Tibial nerve (tissue), 4 donors: ENCODE measurements around the gene PDE1C. TPM values are rescaled to one million over a fixed set of nuclear protein-coding genes. Genes with fewer than 3 reads are reported as not detected.
A peak's percentile ranks its signal among the peaks of the same experiment; 100 is the strongest.

Experiments used
- DNase-seq, 2 donors: peaks; one replicate each; pipeline ENCODE4 v3.0.0-alpha.2; 2019; ENCODE audit warnings: low spot score in 2 of 2
- H3K27ac ChIP-seq, 4 donors: fragments of 200-600 bp; sonication (generic) in 3 of 4; one replicate each; pipeline ENCODE4 v1.5.1; 2017 to 2019; ENCODE audit warnings: mild to moderate bottlenecking in 1 of 4
- H3K27me3 ChIP-seq, 2 donors: fragments of 200-600 bp; sonication (generic) in 1 of 2; one replicate each; pipeline versions ENCODE4 v1.5.1 to v1.6.0; 2017 to 2019
- H3K36me3 ChIP-seq, 3 donors: fragments of 200-600 bp; sonication (generic); one replicate each; pipeline ENCODE4 v1.5.1; 2018 to 2019
- H3K4me1 ChIP-seq, 4 donors: fragments of 200-600 bp; sonication (generic) in 3 of 4; one replicate each; pipeline ENCODE4 v1.5.1; 2017 to 2019
- H3K4me3 ChIP-seq, 4 donors: fragments of 200-600 bp; sonication (generic) in 3 of 4; one replicate each; pipeline ENCODE4 v1.5.1; 2017 to 2019; ENCODE audit warnings: mild to moderate bottlenecking in 1 of 4, moderate library complexity in 1 of 4
- H3K9me3 ChIP-seq, 4 donors: fragments of 200-600 bp; sonication (generic) in 3 of 4; one replicate each; pipeline ENCODE4 v1.5.1; 2017 to 2019
- EP300 ChIP-seq, 2 donors: sonication (generic); formaldehyde crosslinking; IDR thresholded peaks; one replicate each; pipeline ENCODE4 v1.6.1; 2017; ENCODE audit warnings: antibody characterized with exemption in 2 of 2, mild to moderate bottlenecking in 1 of 2
- POLR2A ChIP-seq, 2 donors: fragments of 450-650 bp; IDR thresholded peaks; one replicate each; pipeline ENCODE4 v1.6.1; 2017; ENCODE audit warnings: antibody characterized with exemption in 2 of 2, mild to moderate bottlenecking in 2 of 2, moderate library complexity in 2 of 2
- WGBS, 2 donors: methylation state at CpG; one replicate each; pipeline ENCODE4 v1.1.5; 2018; 5-methylcytosine and 5-hydroxymethylcytosine counted together
- total RNA-seq, 4 donors: library from RNA; depleted of rRNA; stranded (reverse); fragments of >200 nt; gene quantifications; one replicate each; pipeline ENCODE4 v1.1.0, GENCODE V29; 2016
- TF ChIP-seq, protein P1 (sequence below), 5 experiments: fragments of 200-600 bp in 3 of 5; fragments of 450-650 bp in 2 of 5; sonication (generic) in 3 of 5; IDR thresholded peaks; one replicate each; pipeline ENCODE4 v1.5.1; 2016 to 2019; ENCODE audit warnings: antibody characterized with exemption in 5 of 5, mild to moderate bottlenecking in 3 of 5, moderate library complexity in 2 of 5

Gene PDE1C
- total RNA-seq, 4 donors from 2014 or later: 10.6 to 31.8 (median 20.7) TPM

- no peaks in the 10 kb centered on the region for H3K4me1 ChIP-seq
- no peak for DNase-seq
- TF ChIP-seq POLR2A (IDR thresholded peaks at IDR 0.05) (no peak), EP300 (IDR thresholded peaks at IDR 0.05) (no peak)
- TF ChIP-seq, protein P1, sequence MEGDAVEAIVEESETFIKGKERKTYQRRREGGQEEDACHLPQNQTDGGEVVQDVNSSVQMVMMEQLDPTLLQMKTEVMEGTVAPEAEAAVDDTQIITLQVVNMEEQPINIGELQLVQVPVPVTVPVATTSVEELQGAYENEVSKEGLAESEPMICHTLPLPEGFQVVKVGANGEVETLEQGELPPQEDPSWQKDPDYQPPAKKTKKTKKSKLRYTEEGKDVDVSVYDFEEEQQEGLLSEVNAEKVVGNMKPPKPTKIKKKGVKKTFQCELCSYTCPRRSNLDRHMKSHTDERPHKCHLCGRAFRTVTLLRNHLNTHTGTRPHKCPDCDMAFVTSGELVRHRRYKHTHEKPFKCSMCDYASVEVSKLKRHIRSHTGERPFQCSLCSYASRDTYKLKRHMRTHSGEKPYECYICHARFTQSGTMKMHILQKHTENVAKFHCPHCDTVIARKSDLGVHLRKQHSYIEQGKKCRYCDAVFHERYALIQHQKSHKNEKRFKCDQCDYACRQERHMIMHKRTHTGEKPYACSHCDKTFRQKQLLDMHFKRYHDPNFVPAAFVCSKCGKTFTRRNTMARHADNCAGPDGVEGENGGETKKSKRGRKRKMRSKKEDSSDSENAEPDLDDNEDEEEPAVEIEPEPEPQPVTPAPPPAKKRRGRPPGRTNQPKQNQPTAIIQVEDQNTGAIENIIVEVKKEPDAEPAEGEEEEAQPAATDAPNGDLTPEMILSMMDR (IDR thresholded peaks at IDR 0.05): no peak
- no peak overlapping the region for H3K4me3 ChIP-seq
- WGBS, 2 donors: 85 to 89% methylated on average over 1 of the region's 1 CpG
- H3K27ac ChIP-seq: no peak overlapping the region
- peaks cover 0 to 17% (median 0%) of the 10 kb centered on the region in 4 donors for H3K9me3 ChIP-seq
- no peaks in the 10 kb centered on the region for H3K27me3 ChIP-seq
- H3K36me3 ChIP-seq: no peaks in the 10 kb centered on the region
Observed at GRCh38 chr7:31948029-31948428, 122.2 kb downstream of the PDE1C start.

DNA sequence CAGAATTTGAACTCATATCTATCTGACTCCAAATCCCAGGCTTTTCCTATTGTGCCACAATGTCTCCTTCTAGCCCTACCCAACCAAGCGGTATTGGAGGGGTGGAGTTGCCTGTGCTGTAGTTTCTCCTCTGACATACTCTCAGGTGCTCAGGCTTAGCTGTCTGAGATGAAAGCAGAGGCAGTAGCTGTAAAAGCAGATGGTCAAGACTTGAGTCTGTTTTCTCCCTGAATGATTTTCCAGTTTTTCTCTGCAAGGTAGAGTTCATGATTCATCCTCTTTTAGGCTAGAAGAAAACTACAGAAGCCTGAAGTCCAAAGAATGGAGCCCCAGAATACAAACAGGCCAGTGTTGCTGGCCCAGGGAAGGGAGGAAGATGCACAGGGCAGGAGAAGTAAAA, 130.0 kb downstream of the PDE1C start:
- no peak overlapping the region for H3K27ac ChIP-seq
- peaks cover 0 to 12% (median 0%) of the 10 kb centered on the region in 4 donors for H3K4me1 ChIP-seq
- H3K36me3 ChIP-seq: no peaks in the 10 kb centered on the region
- DNase-seq: no peak
- H3K4me3 ChIP-seq: no peak overlapping the region
- 95 to 100% methylated on average over 1 of the region's 1 CpG for WGBS, 2 donors
- no peaks in the 10 kb centered on the region for H3K27me3 ChIP-seq
- TF ChIP-seq POLR2A (IDR thresholded peaks at IDR 0.05): no peak
- TF ChIP-seq, protein P1 (IDR thresholded peaks at IDR 0.05): no peak
- TF ChIP-seq EP300 (IDR thresholded peaks at IDR 0.05): no peak
- no peaks in the 10 kb centered on the region for H3K9me3 ChIP-seq

- TF ChIP-seq POLR2A (IDR thresholded peaks at IDR 0.05) (no peak), EP300 (IDR thresholded peaks at IDR 0.05) (no peak)
- TF ChIP-seq, protein P1 (IDR thresholded peaks at IDR 0.05): no peak
- WGBS, 2 donors: 80 to 81% methylated on average over 3 of the region's 3 CpGs
Observed at GRCh38 chr7:31939076-31939475, 131.1 kb downstream of the PDE1C start.

GRCh38 chr7:31938650-31939049, 131.6 kb downstream of the PDE1C start:
- H3K27me3 ChIP-seq: no peaks in the 10 kb centered on the region
- no peaks in the 10 kb centered on the region for H3K36me3 ChIP-seq
- no peaks in the 10 kb centered on the region for H3K9me3 ChIP-seq
- peak overlapping the region in 1 of 4 donors; percentile 3 for H3K27ac ChIP-seq
- TF ChIP-seq POLR2A (IDR thresholded peaks at IDR 0.05): no peak
- TF ChIP-seq, protein P1 (IDR thresholded peaks at IDR 0.05): no peak
- no peak for TF ChIP-seq EP300 (IDR thresholded peaks at IDR 0.05)
- DNase-seq: no peak
- H3K4me1 ChIP-seq: peaks cover 0 to 18% (median 0%) of the 10 kb centered on the region in 4 donors
- no peak overlapping the region for H3K4me3 ChIP-seq

More at GRCh38 chr7:31939076-31939475, 131.1 kb downstream of the PDE1C start:
- Histone ChIP-seq H3K27me3 (no peaks in the 10 kb centered on the region), H3K36me3 (no peaks in the 10 kb centered on the region), H3K4me1 (peaks cover 0 to 18% (median 0%) of the 10 kb centered on the region in 4 donors), H3K4me3 (no peak overlapping the region), H3K27ac (peak overlapping the region in 1 of 4 donors; percentile 3), H3K9me3 (no peaks in the 10 kb centered on the region)
- no peak for DNase-seq

DNA sequence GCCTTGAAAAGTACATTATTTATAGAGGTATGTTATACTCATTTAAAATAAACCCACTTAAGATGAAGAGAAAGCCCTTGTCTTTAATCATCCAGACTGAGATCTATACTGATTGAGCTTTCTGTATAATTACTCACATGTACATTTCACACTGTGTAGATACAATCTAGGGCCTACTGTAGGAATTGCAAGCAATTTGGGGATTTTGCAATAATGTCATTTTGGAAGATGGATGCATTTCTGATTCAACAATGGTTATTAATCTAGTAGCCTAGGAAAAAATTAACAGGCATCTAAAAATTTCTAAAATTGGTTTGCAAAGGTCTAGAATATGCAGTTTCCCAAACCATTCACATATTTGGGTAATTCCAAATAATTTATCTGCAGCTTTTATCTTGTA, 132.2 kb downstream of the PDE1C start:
- Histone ChIP-seq H3K4me1 (peaks cover 0 to 18% (median 0%) of the 10 kb centered on the region in 4 donors), H3K27ac (no peak overlapping the region), H3K9me3 (no peaks in the 10 kb centered on the region), H3K4me3 (no peak overlapping the region), H3K27me3 (no peaks in the 10 kb centered on the region), H3K36me3 (no peaks in the 10 kb centered on the region)
- TF ChIP-seq, protein P1 (IDR thresholded peaks at IDR 0.05): no peak
- TF ChIP-seq EP300 (IDR thresholded peaks at IDR 0.05): no peak
- TF ChIP-seq POLR2A (IDR thresholded peaks at IDR 0.05): no peak
- DNase-seq: no peak
